Gastrocnemius medialis (tissue), 4 donors: ENCODE measurements around the gene DXO. TPM values are rescaled to one million over a fixed set of nuclear protein-coding genes. Genes with fewer than 3 reads are reported as not detected.

Experiments
- ATAC-seq, 2 donors: fragments of 150-250 bp; one replicate each; pipeline ENCODE4 v1.9.1; 2016
- DNase-seq, 2 donors: peaks; one replicate each; pipeline ENCODE4 v3.0.0-alpha.2; 2019
- H3K27ac ChIP-seq, 4 donors: fragments of 200-600 bp; sonication (generic); 1 replicate in 1 of 4; 2 replicates in 3 of 4; pipeline ENCODE4 v1.5.1; 2016 to 2018; ENCODE audit warnings: mild to moderate bottlenecking in 2 of 4, moderate library complexity in 1 of 4
- H3K27me3 ChIP-seq, 3 donors: fragments of 200-600 bp; sonication (generic) in 2 of 3; 1 replicate in 1 of 3; 2 replicates in 2 of 3; pipeline versions ENCODE4 v1.5.1 to v1.6.0; 2016 to 2019; ENCODE audit warnings: mild to moderate bottlenecking in 1 of 3, moderate library complexity in 1 of 3
- H3K36me3 ChIP-seq, 2 donors: fragments of 200-600 bp; sonication (generic) in 1 of 2; one replicate each; pipeline ENCODE4 v1.5.1; 2017 to 2018
- H3K4me1 ChIP-seq, 2 donors: fragments of 200-600 bp; sonication (generic) in 1 of 2; one replicate each; pipeline ENCODE4 v1.5.1; 2016 to 2017; ENCODE audit warnings: mild to moderate bottlenecking in 2 of 2
- H3K4me3 ChIP-seq, 4 donors: fragments of 200-600 bp; sonication (generic) in 3 of 4; 1 replicate in 1 of 4; 2 replicates in 3 of 4; pipeline ENCODE4 v1.5.1; 2016 to 2019; ENCODE audit warnings: mild to moderate bottlenecking in 2 of 4
- H3K9me3 ChIP-seq, 3 donors: fragments of 200-600 bp; sonication (generic) in 2 of 3; 1 replicate in 1 of 3; 2 replicates in 2 of 3; pipeline ENCODE4 v1.5.1; 2016 to 2019
- POLR2A ChIP-seq, 2 donors: fragments of 450-650 bp; IDR thresholded peaks; one replicate each; pipeline ENCODE4 v1.6.1; 2017; ENCODE audit warnings: antibody characterized with exemption in 2 of 2, mild to moderate bottlenecking in 2 of 2, moderate library complexity in 2 of 2
- in situ Hi-C, 4 donors: fragments of 200-750 bp; cut with MboI; loops; one replicate each; pipeline versions ENCODE4 v1.15.0 to v1.8.0; 2017; ENCODE audit warnings: low sequenced_read_pairs in 4 of 4
- intact Hi-C: fragments of 100-400 bp; cut with DNase I; formaldehyde crosslinking; loops from one replicate; pipeline ENCODE4 v1.15.1; 2023; ENCODE audit warnings: low total_unique reads
- total RNA-seq, 4 donors: library from RNA; depleted of rRNA; stranded (reverse); fragments of >200 nt; gene quantifications; one replicate each; pipeline versions ENCODE4 v1.1.0 to v1.2.3, GENCODE V29; 2016
- TF ChIP-seq, protein P1 (sequence below), 5 experiments: fragments of 450-650 bp in 3 of 5; fragments of 200-600 bp in 2 of 5; sonication (generic) in 2 of 5; IDR thresholded peaks in 4 of 5; conservative IDR thresholded peaks in 1 of 5; 1 replicate in 4 of 5; 2 replicates in 1 of 5; pipeline ENCODE4 v1.5.1; 2016 to 2019; ENCODE audit warnings: antibody characterized with exemption in 5 of 5, mild to moderate bottlenecking in 3 of 5, moderate library complexity in 3 of 5

The DXO gene
- total RNA-seq, 4 donors from 2014 or later: 5.8 to 11.5 (median 8.5) TPM

GRCh38 chr6:31972709-31973350 lies 892 bp upstream of the DXO start:
- Histone ChIP-seq H3K27ac (peak overlapping the region; percentile 90 to 97 (median 92)), H3K4me1 (peaks cover 23 to 29% of the 10 kb centered on the region in 2 donors), H3K4me3 (peak overlapping the region; percentile 74 to 91 (median 85)), H3K27me3 (no peaks in the 10 kb centered on the region), H3K9me3 (no peaks in the 10 kb centered on the region), H3K36me3 (peaks cover 0 to 23% of the 10 kb centered on the region in 2 donors)
- TF ChIP-seq, protein P1, sequence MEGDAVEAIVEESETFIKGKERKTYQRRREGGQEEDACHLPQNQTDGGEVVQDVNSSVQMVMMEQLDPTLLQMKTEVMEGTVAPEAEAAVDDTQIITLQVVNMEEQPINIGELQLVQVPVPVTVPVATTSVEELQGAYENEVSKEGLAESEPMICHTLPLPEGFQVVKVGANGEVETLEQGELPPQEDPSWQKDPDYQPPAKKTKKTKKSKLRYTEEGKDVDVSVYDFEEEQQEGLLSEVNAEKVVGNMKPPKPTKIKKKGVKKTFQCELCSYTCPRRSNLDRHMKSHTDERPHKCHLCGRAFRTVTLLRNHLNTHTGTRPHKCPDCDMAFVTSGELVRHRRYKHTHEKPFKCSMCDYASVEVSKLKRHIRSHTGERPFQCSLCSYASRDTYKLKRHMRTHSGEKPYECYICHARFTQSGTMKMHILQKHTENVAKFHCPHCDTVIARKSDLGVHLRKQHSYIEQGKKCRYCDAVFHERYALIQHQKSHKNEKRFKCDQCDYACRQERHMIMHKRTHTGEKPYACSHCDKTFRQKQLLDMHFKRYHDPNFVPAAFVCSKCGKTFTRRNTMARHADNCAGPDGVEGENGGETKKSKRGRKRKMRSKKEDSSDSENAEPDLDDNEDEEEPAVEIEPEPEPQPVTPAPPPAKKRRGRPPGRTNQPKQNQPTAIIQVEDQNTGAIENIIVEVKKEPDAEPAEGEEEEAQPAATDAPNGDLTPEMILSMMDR (IDR thresholded peaks at IDR 0.05 in 4 of 5, conservative IDR thresholded peaks at IDR 0.05 in 1 of 5): no peak
- no peak for TF ChIP-seq POLR2A (IDR thresholded peaks at IDR 0.05)
- in situ Hi-C loops (loop anchor here (10.0 to 25.0 kb wide), 7 partner anchors 78 to 989 kb away; partner anchors contain the start of genes AGER (in 1 of the 4), AGPAT1 (in 1 of the 4), APOM (in 1 of the 4) and ATF6B (in 1 of the 4)), intact Hi-C loops (loop anchor here (1.0 to 10.0 kb wide), 4 partner anchors 14 to 1908 kb away; partner anchors contain the start of genes AGPAT1, CLIC1, POLR1H and PPP1R11)
- ATAC-seq (no peak), DNase-seq (no peak)

DNA sequence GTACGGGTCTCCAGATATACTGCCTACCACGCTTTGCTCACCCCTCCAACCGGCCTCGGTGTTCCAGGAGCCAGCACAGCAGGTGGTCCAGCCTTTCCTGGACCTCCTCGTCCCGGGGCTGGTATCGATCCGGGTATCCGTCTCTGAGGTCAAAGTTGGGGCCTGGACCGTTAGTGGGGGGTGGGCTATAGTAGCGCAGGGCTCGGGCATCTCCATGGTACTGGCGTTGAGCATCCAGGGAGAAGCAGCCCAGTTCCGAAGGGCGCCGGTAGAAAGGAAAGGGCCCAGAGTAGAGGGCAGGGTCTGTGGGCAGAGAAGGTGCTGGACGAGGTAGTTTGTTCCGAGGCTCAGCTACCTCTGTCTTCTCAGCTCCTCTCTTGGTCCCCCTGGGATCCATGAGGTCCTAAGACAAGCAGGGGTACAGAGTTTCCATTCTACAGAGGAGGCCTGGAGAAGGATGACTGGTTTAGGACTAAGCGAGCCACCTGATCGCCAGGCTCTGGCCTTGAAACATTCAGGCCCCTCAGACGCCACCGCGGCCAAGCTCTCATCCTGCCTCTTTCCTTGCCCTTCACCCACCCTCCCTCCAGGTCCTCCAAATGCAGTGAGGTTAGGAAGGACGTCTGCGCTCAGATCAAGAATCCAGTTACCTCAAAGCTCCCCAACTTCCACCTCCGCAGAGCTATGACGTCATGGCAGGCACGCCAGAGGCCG lies 502 bp downstream of the DXO start:
- no peak for DNase-seq
- Histone ChIP-seq H3K4me1 (peaks cover 23 to 29% of the 10 kb centered on the region in 2 donors), H3K36me3 (peaks cover 0 to 27% of the 10 kb centered on the region in 2 donors), H3K27me3 (no peaks in the 10 kb centered on the region), H3K4me3 (peak overlapping the region; percentile 74 to 91 (median 85)), H3K9me3 (no peaks in the 10 kb centered on the region), H3K27ac (peak overlapping the region; percentile 90 to 97 (median 92))
- intact Hi-C loops (loop anchor here (10.0 kb wide), 3 partner anchors 203 to 1907 kb away; partner anchors contain the start of genes AGPAT1, CLIC1, POLR1H and PPP1R11), in situ Hi-C loops (loop anchor here (10.0 to 25.0 kb wide), 7 partner anchors 77 to 991 kb away; partner anchors contain the start of genes AGER (in 1 of the 4), AGPAT1 (in 1 of the 4), APOM (in 1 of the 4) and ATF6B (in 1 of the 4))
- no peak for ATAC-seq
- no peak for TF ChIP-seq POLR2A (IDR thresholded peaks at IDR 0.05)
- TF ChIP-seq, protein P1 (IDR thresholded peaks at IDR 0.05 in 4 of 5, conservative IDR thresholded peaks at IDR 0.05 in 1 of 5): no peak

- intact Hi-C loops (loop anchor here (10.0 kb wide), 3 partner anchors 204 to 1906 kb away; partner anchors contain the start of genes AGPAT1, CLIC1, POLR1H and PPP1R11), in situ Hi-C loops (loop anchor here (10.0 to 25.0 kb wide), 7 partner anchors 76 to 992 kb away; partner anchors contain the start of genes AGER (in 1 of the 4), AGPAT1 (in 1 of the 4), APOM (in 1 of the 4) and ATF6B (in 1 of the 4))
- peaks cover 23 to 29% of the 10 kb centered on the region in 2 donors for H3K4me1 ChIP-seq
- peak overlapping the region; percentile 90 to 97 (median 92) for H3K27ac ChIP-seq
- ATAC-seq (no peak), DNase-seq (peak in 1 of 2 donors; percentile 58)
- no peaks in the 10 kb centered on the region for H3K9me3 ChIP-seq
- H3K36me3 ChIP-seq: peaks cover 0 to 34% of the 10 kb centered on the region in 2 donors
- no peaks in the 10 kb centered on the region for H3K27me3 ChIP-seq
- peak overlapping the region; percentile 74 to 91 (median 85) for H3K4me3 ChIP-seq
- TF ChIP-seq, protein P1 (IDR thresholded peaks at IDR 0.05 in 4 of 5, conservative IDR thresholded peaks at IDR 0.05 in 1 of 5): no peak
- TF ChIP-seq POLR2A (IDR thresholded peaks at IDR 0.05): no peak
Measured at GRCh38 chr6:31970604-31971271, 1.2 kb downstream of the DXO start.
